CD4-positive, alpha-beta T cell (primary cell): ENCODE measurements around the gene DOK1. TPM values are rescaled to one million over a fixed set of nuclear protein-coding genes. Genes with fewer than 3 reads are reported as not detected.

Source experiments
- ATAC-seq: fragments of 200-7000 bp; cut with Tn5 transposase; one replicate; pipeline ENCODE4 v1.10.0; 2022; ENCODE audit warnings: mild to moderate bottlenecking; ENCODE audit not compliant: poor library complexity
- CTCF ChIA-PET: fragments of 350-600 bp; sonication (Branson Sonifier 250); formaldehyde crosslinking; loops from one replicate; lab custom pipeline; 2021; ENCODE audit warnings: antibody characterized with exemption, inconsistent platforms; lab: Charles Lee
- POLR2A ChIA-PET: fragments of 350-600 bp; sonication (Branson Sonifier 250); formaldehyde crosslinking; loops from one replicate; lab custom pipeline; 2021; ENCODE audit warnings: antibody characterized with exemption, inconsistent platforms; lab: Charles Lee
- DNase-seq, 14 experiments: peaks; one replicate each; pipeline ENCODE4 v3.0.0-alpha.2; 2013 to 2020; ENCODE audit warnings: mixed read lengths in 2 of 14
- H3K27ac ChIP-seq, 2 donors: one replicate each; pipeline versions ENCODE4 v1.5.1 to v1.7.0; 2013; ENCODE audit warnings: low read length in 2 of 2, low read depth in 1 of 2, mild to moderate bottlenecking in 1 of 2
- H3K27me3 ChIP-seq, 2 experiments: 1 replicate in 1 of 2; 2 replicates in 1 of 2; pipeline versions ENCODE4 v1.6.1 to v1.7.0; 2013; ENCODE audit warnings: low read length in 2 of 2, control low read depth in 1 of 2, mild to moderate bottlenecking in 1 of 2, moderate library complexity in 1 of 2; ENCODE audit not compliant: insufficient read depth in 2 of 2, control insufficient read depth in 1 of 2
- H3K36me3 ChIP-seq: one replicate; pipeline ENCODE4 v1.6.1; 2013; ENCODE audit warnings: low read length, control low read depth; ENCODE audit not compliant: insufficient read depth
- H3K4me1 ChIP-seq: one replicate; pipeline ENCODE4 v1.6.1; 2013; ENCODE audit warnings: low read length, control low read depth; ENCODE audit not compliant: insufficient read depth
- H3K4me3 ChIP-seq: one replicate; pipeline ENCODE4 v1.5.1; 2013; ENCODE audit warnings: mild to moderate bottlenecking, low read length, moderate library complexity
- H3K9me3 ChIP-seq, 2 experiments: 1 replicate in 1 of 2; 2 replicates in 1 of 2; pipeline versions ENCODE4 v1.6.1 to v1.7.0; 2013; ENCODE audit warnings: low read length in 2 of 2, mild to moderate bottlenecking in 2 of 2, control low read depth in 1 of 2, moderate library complexity in 1 of 2; ENCODE audit not compliant: control insufficient read depth in 1 of 2, insufficient read depth in 1 of 2
- H3K27ac Mint-ChIP-seq: one replicate; pipeline ENCODE4 v1.8.0; 2020; ENCODE audit warnings: mixed read lengths
- H3K27me3 Mint-ChIP-seq: one replicate; pipeline ENCODE4 v1.8.0; 2021; ENCODE audit warnings: mixed read lengths
- H3K36me3 Mint-ChIP-seq: one replicate; pipeline ENCODE4 v1.8.0; 2021; ENCODE audit warnings: low read depth, mixed read lengths
- H3K4me1 Mint-ChIP-seq: one replicate; pipeline ENCODE4 v1.8.0; 2021; ENCODE audit warnings: low read depth, mixed read lengths
- H3K4me3 Mint-ChIP-seq: one replicate; pipeline ENCODE4 v1.8.0; 2020; ENCODE audit warnings: mild to moderate bottlenecking, mixed read lengths
- H3K9me3 Mint-ChIP-seq: one replicate; pipeline ENCODE4 v1.8.0; 2020; ENCODE audit warnings: mixed read lengths
- intact Hi-C, 2 experiments: fragments of 100-400 bp; cut with DNase I in 1 of 2; cut with micrococcal nuclease in 1 of 2; formaldehyde crosslinking; loops; one replicate each; pipeline versions ENCODE4 v1.15.1 to v1.9.0; 2023 to 2025; cut with DNase I, micrococcal nuclease
- total RNA-seq, 174 experiments: library from RNA in 2 of 174; stranded (reverse) in 2 of 174; gene quantifications; one replicate each; pipeline ENCODE4 v1.2.3 and lab custom pipeline; 2021 to 2026
- TF ChIP-seq, protein P1 (sequence below): fragments of 200-600 bp; IDR thresholded peaks from one replicate; pipeline ENCODE4 v1.8.0; 2022; ENCODE audit warnings: antibody characterized with exemption, mild to moderate bottlenecking

DOK1 gene
- total RNA-seq, 2 experiments from 2014 or later = 3.4 to 6.0 TPM

DNA sequence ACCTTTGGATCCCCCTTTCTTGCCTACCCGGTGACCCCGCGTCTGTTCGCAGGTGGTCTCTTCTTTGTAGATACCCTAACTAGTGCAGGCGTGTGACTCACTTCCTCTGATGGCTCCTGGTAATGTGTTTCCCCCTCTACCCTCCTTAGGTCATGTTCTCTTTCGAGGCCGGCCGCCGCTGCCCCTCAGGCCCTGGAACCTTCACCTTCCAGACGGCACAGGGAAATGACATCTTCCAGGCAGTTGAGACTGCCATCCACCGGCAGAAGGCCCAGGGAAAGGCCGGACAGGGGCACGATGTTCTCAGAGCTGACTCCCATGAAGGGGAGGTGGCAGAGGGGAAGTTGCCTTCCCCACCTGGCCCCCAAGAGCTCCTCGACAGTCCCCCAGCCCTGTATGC is 1.6 kb downstream of the DOK1 start:
- H3K9me3 Mint-ChIP-seq = no peaks in the 10 kb centered on the region
- peak overlapping the region; percentile 84 for H3K27ac Mint-ChIP-seq
- peaks cover 14% of the 10 kb centered on the region for H3K36me3 Mint-ChIP-seq
- no peak overlapping the region for H3K4me3 ChIP-seq
- peaks cover 28% of the 10 kb centered on the region for H3K4me1 ChIP-seq
- H3K27ac ChIP-seq = no peak overlapping the region
- peak overlapping the region; percentile 94 for H3K4me3 Mint-ChIP-seq
- POLR2A ChIA-PET = no interaction called here
- H3K27me3 ChIP-seq = no peaks in the 10 kb centered on the region
- DNase-seq (no peak), ATAC-seq (no peak)
- intact Hi-C loops = loop anchor here in 1 of 2 experiments (10.0 kb wide), 1 partner anchor 99 kb away; the partner anchor contains the start of gene SEMA4F
- peaks cover 0 to 4% of the 10 kb centered on the region in 2 experiments for H3K9me3 ChIP-seq
- H3K36me3 ChIP-seq = peaks cover 12% of the 10 kb centered on the region
- H3K4me1 Mint-ChIP-seq = peaks cover 12% of the 10 kb centered on the region
- peaks cover 15% of the 10 kb centered on the region for H3K27me3 Mint-ChIP-seq
- CTCF ChIA-PET = interaction anchor here (1.3 kb wide), 1 partner anchor 24 kb away, joined by 4 read pairs; no protein-coding TSS in a partner anchor
- TF ChIP-seq, protein P1, sequence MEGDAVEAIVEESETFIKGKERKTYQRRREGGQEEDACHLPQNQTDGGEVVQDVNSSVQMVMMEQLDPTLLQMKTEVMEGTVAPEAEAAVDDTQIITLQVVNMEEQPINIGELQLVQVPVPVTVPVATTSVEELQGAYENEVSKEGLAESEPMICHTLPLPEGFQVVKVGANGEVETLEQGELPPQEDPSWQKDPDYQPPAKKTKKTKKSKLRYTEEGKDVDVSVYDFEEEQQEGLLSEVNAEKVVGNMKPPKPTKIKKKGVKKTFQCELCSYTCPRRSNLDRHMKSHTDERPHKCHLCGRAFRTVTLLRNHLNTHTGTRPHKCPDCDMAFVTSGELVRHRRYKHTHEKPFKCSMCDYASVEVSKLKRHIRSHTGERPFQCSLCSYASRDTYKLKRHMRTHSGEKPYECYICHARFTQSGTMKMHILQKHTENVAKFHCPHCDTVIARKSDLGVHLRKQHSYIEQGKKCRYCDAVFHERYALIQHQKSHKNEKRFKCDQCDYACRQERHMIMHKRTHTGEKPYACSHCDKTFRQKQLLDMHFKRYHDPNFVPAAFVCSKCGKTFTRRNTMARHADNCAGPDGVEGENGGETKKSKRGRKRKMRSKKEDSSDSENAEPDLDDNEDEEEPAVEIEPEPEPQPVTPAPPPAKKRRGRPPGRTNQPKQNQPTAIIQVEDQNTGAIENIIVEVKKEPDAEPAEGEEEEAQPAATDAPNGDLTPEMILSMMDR = no peak

GRCh38 chr2:74556831-74557370 is 2.4 kb downstream of the DOK1 start:
- H3K4me3 ChIP-seq = no peak overlapping the region
- peaks cover 12% of the 10 kb centered on the region for H3K36me3 ChIP-seq
- H3K9me3 ChIP-seq = peaks cover 0 to 4% of the 10 kb centered on the region in 2 experiments
- ATAC-seq (no peak), DNase-seq (no peak)
- H3K27me3 ChIP-seq = no peaks in the 10 kb centered on the region
- CTCF ChIA-PET = no interaction called here
- peaks cover 12% of the 10 kb centered on the region for H3K4me1 Mint-ChIP-seq
- no peaks in the 10 kb centered on the region for H3K9me3 Mint-ChIP-seq
- TF ChIP-seq, protein P1 = no peak
- H3K27me3 Mint-ChIP-seq = peaks cover 15% of the 10 kb centered on the region
- H3K27ac Mint-ChIP-seq = peak overlapping the region; percentile 84
- H3K36me3 Mint-ChIP-seq = peaks cover 14% of the 10 kb centered on the region
- intact Hi-C loops = loop anchor here in 1 of 2 experiments (10.0 kb wide), 1 partner anchor 98 kb away; the partner anchor contains the start of gene SEMA4F
- no peak overlapping the region for H3K27ac ChIP-seq
- POLR2A ChIA-PET = interaction anchor here (1.4 to 1.9 kb wide), 2 partner anchors 10 to 84 kb away, joined by 4 to 5 read pairs; partner anchors contain the start of gene MRPL53
- peaks cover 28% of the 10 kb centered on the region for H3K4me1 ChIP-seq
- peak overlapping the region; percentile 94 for H3K4me3 Mint-ChIP-seq

- CTCF ChIA-PET = no interaction called here
- Mint-ChIP-seq H3K27me3 (peaks cover 25% of the 10 kb centered on the region), H3K4me1 (peaks cover 7% of the 10 kb centered on the region), H3K9me3 (no peaks in the 10 kb centered on the region), H3K27ac (no peak overlapping the region), H3K36me3 (peaks cover 14% of the 10 kb centered on the region), H3K4me3 (peak overlapping the region; percentile 25)
- Histone ChIP-seq H3K4me1 (peaks cover 25% of the 10 kb centered on the region), H3K4me3 (no peak overlapping the region), H3K27me3 (no peaks in the 10 kb centered on the region), H3K27ac (no peak overlapping the region), H3K36me3 (peaks cover 12% of the 10 kb centered on the region), H3K9me3 (peaks cover 0 to 4% of the 10 kb centered on the region in 2 experiments)
- intact Hi-C loops = loop anchor here in 1 of 2 experiments (10.0 kb wide), 1 partner anchor 96 kb away; the partner anchor contains the start of gene SEMA4F
- TF ChIP-seq, protein P1 = no peak
- DNase-seq (no peak), ATAC-seq (no peak)
- POLR2A ChIA-PET = interaction anchor here (1.9 kb wide), 1 partner anchor 9 kb away, joined by 5 read pairs; no protein-coding TSS in a partner anchor
These were observed 4.0 kb downstream of the DOK1 start for GRCh38 chr2:74558284-74559230.
